Testis (tissue), 3 donors: ENCODE measurements around the gene ENTPD6. TPM values are rescaled to one million over a fixed set of nuclear protein-coding genes. Genes with fewer than 3 reads are reported as not detected.

ENCODE experiments used
- DNase-seq: peaks from one replicate; pipeline ENCODE4 v3.0.0-alpha.2; 2019
- H3K27ac ChIP-seq, 2 donors: fragments of 200-600 bp; sonication (generic); one replicate each; pipeline ENCODE4 v1.5.1; 2019
- H3K27me3 ChIP-seq: fragments of 200-600 bp; sonication (generic); one replicate; pipeline ENCODE4 v1.5.1; 2019
- H3K36me3 ChIP-seq: fragments of 200-600 bp; sonication (generic); one replicate; pipeline ENCODE4 v1.5.1; 2017; ENCODE audit warnings: low read depth; ENCODE audit errors: missing control alignments
- H3K4me1 ChIP-seq: fragments of 200-600 bp; sonication (generic); one replicate; pipeline ENCODE4 v1.5.1; 2019
- H3K4me3 ChIP-seq, 2 donors: fragments of 200-600 bp; sonication (generic); one replicate each; pipeline ENCODE4 v1.5.1; 2017 to 2019
- H3K9me3 ChIP-seq: fragments of 200-600 bp; sonication (generic); one replicate; pipeline ENCODE4 v1.5.1; 2017
- CTCF ChIP-seq, 3 experiments: fragments of 450-650 bp in 2 of 3; fragments of 200-600 bp in 1 of 3; sonication (generic) in 1 of 3; IDR thresholded peaks; one replicate each; pipeline ENCODE4 v1.5.1; 2016 to 2019; ENCODE audit warnings: antibody characterized with exemption in 3 of 3, mild to moderate bottlenecking in 2 of 3, moderate library complexity in 1 of 3
- POLR2A ChIP-seq: fragments of 450-650 bp; IDR thresholded peaks from one replicate; pipeline ENCODE4 v1.6.1; 2017; ENCODE audit warnings: antibody characterized with exemption, mild to moderate bottlenecking, moderate library complexity
- WGBS, 2 donors: methylation state at CpG; one replicate each; pipeline ENCODE4 v1.1.5; 2018; 5-methylcytosine and 5-hydroxymethylcytosine counted together
- intact Hi-C: fragments of 100-400 bp; cut with DNase I; formaldehyde crosslinking; loops from one replicate; pipeline ENCODE4 v1.15.1; 2023; ENCODE audit warnings: low total_unique reads
- polyA plus RNA-seq: library from polyadenylated mRNA; stranded (reverse); fragments of 350-450 nt; fragmentation: Illumina TruSeq; extraction: RNeasy Lipid Tissue Mini Kit (QIAGEN cat#74804); gene quantifications from one replicate; pipeline ENCODE4 v1.2.3, GENCODE V29; 2014; ENCODE audit warnings: low read depth, low replicate concordance; ENCODE audit not compliant: insufficient read depth
- small RNA-seq, 2 donors: library from RNA; depleted of rRNA; stranded (forward); fragments of <200 nt; gene quantifications; one replicate each; pipeline ENCODE3, GENCODE V24; 2016
- total RNA-seq, 2 donors: library from RNA; depleted of rRNA; stranded (reverse); fragments of >200 nt; gene quantifications; one replicate each; pipeline ENCODE4 v1.2.3, GENCODE V29; 2016

ENTPD6 gene
- total and polyA plus RNA-seq, 3 donors from 2014 or later: 80.7 to 204 (median 157) TPM

GRCh38 chr20:25274891-25275812, 79.6 kb downstream of the ENTPD6 start:
- no peaks in the 10 kb centered on the region for H3K27me3 ChIP-seq
- intact Hi-C loops: no loop called here
- WGBS, 2 donors: 94% methylated on average over 20 to 32 of the region's 32 CpGs
- no peak for TF ChIP-seq POLR2A
- TF ChIP-seq CTCF (IDR thresholded peaks at IDR 0.05): no peak
- no peak overlapping the region for H3K4me3 ChIP-seq
- peak; percentile 13 for DNase-seq
- H3K4me1 ChIP-seq: peaks cover 20% of the 10 kb centered on the region
- no peaks in the 10 kb centered on the region for H3K9me3 ChIP-seq
- H3K36me3 ChIP-seq: no peaks in the 10 kb centered on the region
- H3K27ac ChIP-seq: peak overlapping the region in 1 of 2 donors; percentile 30

- no peak overlapping the region for H3K4me3 ChIP-seq
- no peaks in the 10 kb centered on the region for H3K36me3 ChIP-seq
- no peak overlapping the region for H3K27ac ChIP-seq
- H3K27me3 ChIP-seq: no peaks in the 10 kb centered on the region
- 94 to 98% methylated on average over 17 to 20 of the region's 20 CpGs for WGBS, 2 donors
- no peak for TF ChIP-seq CTCF (IDR thresholded peaks at IDR 0.05)
- TF ChIP-seq POLR2A: no peak
- peak; percentile 11 for DNase-seq
- H3K9me3 ChIP-seq: no peaks in the 10 kb centered on the region
- H3K4me1 ChIP-seq: peaks cover 20% of the 10 kb centered on the region
- intact Hi-C loops: no loop called here
Observed at GRCh38 chr20:25275813-25276532, 80.5 kb downstream of the ENTPD6 start.

Small RNAs within 50 kb of the gene (small RNA-seq; reads per million reads assigned to genes)
- gene AL035252.4: 0 to 0.09 reads per million in 2 donors
- gene AL121772.2: 0 to 0.09 reads per million in 2 donors
- gene RF00019: 0 reads per million in 2 donors

Other genes starting within 250 kb of the ENTPD6 start
- gene CST7, start 246.4 kb upstream of the ENTPD6 start, total RNA-seq: under 1 TPM in 1 of 2 donors, not detected in 1; 0.56 TPM
- 4.1 TPM for gene CST7, start 246.4 kb upstream of the ENTPD6 start, polyA plus RNA-seq
- gene APMAP, start 203.0 kb upstream of the ENTPD6 start, total RNA-seq: 100 to 1,000 TPM in 1 of 2 donors, 10 to 100 TPM in 1; 92.3 to 105 TPM
- gene APMAP, start 203.0 kb upstream of the ENTPD6 start, polyA plus RNA-seq: 135 TPM
- gene ACSS1, start 137.6 kb upstream of the ENTPD6 start, total RNA-seq: 100 to 1,000 TPM; 162 to 184 TPM
- 61.5 TPM for gene ACSS1, start 137.6 kb upstream of the ENTPD6 start, polyA plus RNA-seq
- under 1 TPM; 0.16 to 0.37 TPM for gene VSX1, start 113.6 kb upstream of the ENTPD6 start, total RNA-seq
- 0.38 TPM for gene VSX1, start 113.6 kb upstream of the ENTPD6 start, polyA plus RNA-seq
- gene PYGB, start 52.4 kb downstream of the ENTPD6 start, total RNA-seq: 10 to 100 TPM; 91.5 TPM
- gene PYGB, start 52.4 kb downstream of the ENTPD6 start, polyA plus RNA-seq: 50.8 TPM
- 10 to 100 TPM; 47.5 to 51.5 TPM for gene ABHD12, start 195.1 kb downstream of the ENTPD6 start, total RNA-seq
- gene ABHD12, start 195.1 kb downstream of the ENTPD6 start, polyA plus RNA-seq: 40.8 TPM
- 10 to 100 TPM; 14.2 to 23.7 TPM for gene GINS1, start 212.0 kb downstream of the ENTPD6 start, total RNA-seq
- gene GINS1, start 212.0 kb downstream of the ENTPD6 start, polyA plus RNA-seq: 19.9 TPM